Transverse colon (tissue), 4 donors: Measurements from ENCODE around the gene TGFB1I1. TPM values are rescaled to one million over a fixed set of nuclear protein-coding genes. Genes with fewer than 3 reads are reported as not detected.

Source experiments
- DNase-seq: peaks from one replicate; pipeline ENCODE4 v3.0.0-alpha.2; 2019
- H3K27ac ChIP-seq, 4 donors: fragments of 200-600 bp; sonication (generic); 2 replicates each; pipeline ENCODE4 v1.5.1; 2016 to 2018; ENCODE audit warnings: inconsistent platforms in 4 of 4
- H3K27me3 ChIP-seq: fragments of 200-600 bp; sonication (generic); 2 replicates; pipeline ENCODE4 v1.5.1; 2017; ENCODE audit warnings: inconsistent platforms
- H3K36me3 ChIP-seq, 4 donors: fragments of 200-600 bp; sonication (generic); 2 replicates each; pipeline ENCODE4 v1.5.1; 2017 to 2019; ENCODE audit warnings: inconsistent platforms in 4 of 4
- H3K4me1 ChIP-seq, 4 donors: fragments of 200-600 bp; sonication (generic); 2 replicates each; pipeline ENCODE4 v1.5.1; 2017 to 2020; ENCODE audit warnings: inconsistent platforms in 4 of 4
- H3K4me3 ChIP-seq, 4 donors: fragments of 200-600 bp; sonication (generic); 1 replicate in 1 of 4; 2 replicates in 3 of 4; pipeline versions ENCODE4 v1.5.1 to v1.6.1; 2017 to 2019; ENCODE audit warnings: inconsistent platforms in 4 of 4
- H3K9me3 ChIP-seq, 2 donors: fragments of 200-600 bp; sonication (generic); 2 replicates each; pipeline ENCODE4 v1.5.1; 2017 to 2019; ENCODE audit warnings: inconsistent platforms in 2 of 2
- CTCF ChIP-seq, 5 experiments: fragments of 200-600 bp in 3 of 5; fragments of 450-650 bp in 2 of 5; sonication (generic) in 3 of 5; IDR thresholded peaks; 1 replicate in 2 of 5; 2 replicates in 3 of 5; pipeline ENCODE4 v1.5.1; 2016 to 2017; ENCODE audit warnings: antibody characterized with exemption in 5 of 5, inconsistent platforms in 3 of 5, mild to moderate bottlenecking in 2 of 5, moderate library complexity in 1 of 5
- EP300 ChIP-seq: sonication (generic); formaldehyde crosslinking; IDR thresholded peaks from one replicate; pipeline ENCODE4 v1.6.1; 2017; ENCODE audit warnings: antibody characterized with exemption, low read depth
- POLR2A ChIP-seq: fragments of 450-650 bp; IDR thresholded peaks from one replicate; pipeline ENCODE4 v1.6.1; 2016; ENCODE audit warnings: antibody characterized with exemption, mild to moderate bottlenecking, moderate library complexity
- POLR2AphosphoS5 ChIP-seq, 3 donors: sonication (generic); formaldehyde crosslinking; IDR thresholded peaks; one replicate each; pipeline ENCODE4 v1.6.1; 2016; ENCODE audit warnings: antibody characterized with exemption in 3 of 3
- WGBS, 2 donors: methylation state at CpG; one replicate each; pipeline ENCODE4 v1.1.5; 2018; ENCODE audit warnings: low coverage in 1 of 2; 5-methylcytosine and 5-hydroxymethylcytosine counted together
- in situ Hi-C, 4 donors: fragments of 200-750 bp; cut with MboI; loops; one replicate each; pipeline versions ENCODE4 v1.15.0 to v1.15.1; 2017; ENCODE audit warnings: low sequenced_read_pairs in 3 of 4, low pct_ligation_motif_present in 1 of 4, low pct_unique_long_range_greater_than_20kb in 1 of 4
- intact Hi-C: fragments of 100-400 bp; cut with DNase I; formaldehyde crosslinking; loops from one replicate; pipeline ENCODE4 v1.15.1; 2023; ENCODE audit warnings: low total_unique reads
- total RNA-seq, 4 donors: library from RNA; depleted of rRNA; stranded (reverse); fragments of >200 nt; gene quantifications; one replicate each; pipeline ENCODE4 v1.1.0, GENCODE V29; 2016

Gene TGFB1I1
- total RNA-seq, 4 donors from 2014 or later: 43.0 to 102 (median 61.4) TPM

GRCh38 chr16:31473264-31473984 is 1.5 kb downstream of the TGFB1I1 start:
- Histone ChIP-seq H3K27ac (peak overlapping the region; percentile 90 to 98 (median 93)), H3K4me3 (peak overlapping the region in 2 of 4 donors; percentile 58 to 65), H3K4me1 (peaks cover 13 to 60% (median 43%) of the 10 kb centered on the region in 4 donors), H3K27me3 (no peaks in the 10 kb centered on the region), H3K36me3 (no peaks in the 10 kb centered on the region), H3K9me3 (no peaks in the 10 kb centered on the region)
- WGBS, 2 donors: 86% methylated on average over 17 of the region's 17 CpGs; no CpG with 5 or more reads in 1 of the 2 donors
- TF ChIP-seq CTCF (IDR thresholded peaks at IDR 0.05) (no peak), EP300 (no peak), POLR2A (no peak), POLR2AphosphoS5 (IDR thresholded peaks at IDR 0.05) (no peak)
- no peak for DNase-seq
- in situ Hi-C loops (loop anchor here in 2 of 4 donors (25.0 kb wide), 2 partner anchors 414 to 486 kb away; partner anchors contain the start of gene HSD3B7 (in 1 of the 2)), intact Hi-C loops (no loop called here)

- no peaks in the 10 kb centered on the region for H3K36me3 ChIP-seq
- no peaks in the 10 kb centered on the region for H3K9me3 ChIP-seq
- peaks cover 13 to 60% (median 43%) of the 10 kb centered on the region in 4 donors for H3K4me1 ChIP-seq
- intact Hi-C loops (no loop called here), in situ Hi-C loops (loop anchor here in 2 of 4 donors (25.0 kb wide), 2 partner anchors 413 to 487 kb away; partner anchors contain the start of gene HSD3B7 (in 1 of the 2))
- H3K4me3 ChIP-seq: no peak overlapping the region
- no peak for DNase-seq
- no peak for TF ChIP-seq POLR2A
- TF ChIP-seq EP300: no peak
- TF ChIP-seq CTCF (IDR thresholded peaks at IDR 0.05): no peak
- TF ChIP-seq POLR2AphosphoS5 (IDR thresholded peaks at IDR 0.05): no peak
- 56% methylated on average over 12 of the region's 12 CpGs; no CpG with 5 or more reads in 1 of the 2 donors for WGBS, 2 donors
- H3K27ac ChIP-seq: peak overlapping the region in 3 of 4 donors; percentile 3 to 98 (median 95)
- H3K27me3 ChIP-seq: no peaks in the 10 kb centered on the region
Observed at GRCh38 chr16:31474173-31474714, 2.3 kb downstream of the TGFB1I1 start.

- Histone ChIP-seq H3K4me1 (peaks cover 13 to 64% (median 43%) of the 10 kb centered on the region in 4 donors), H3K27me3 (no peaks in the 10 kb centered on the region), H3K9me3 (no peaks in the 10 kb centered on the region), H3K4me3 (no peak overlapping the region), H3K36me3 (no peaks in the 10 kb centered on the region), H3K27ac (peak overlapping the region in 3 of 4 donors; percentile 5 to 93 (median 91))
- WGBS, 2 donors: 83 to 88% methylated on average over 6 to 12 of the region's 12 CpGs
- in situ Hi-C loops (loop anchor here in 2 of 4 donors (25.0 kb wide), 3 partner anchors 88 to 488 kb away; partner anchors contain the start of genes HSD3B7 (in 1 of the 2) and ITGAD (in 1 of the 2)), intact Hi-C loops (no loop called here)
- no peak for DNase-seq
- TF ChIP-seq CTCF (IDR thresholded peaks at IDR 0.05): no peak
- TF ChIP-seq EP300: no peak
- no peak for TF ChIP-seq POLR2AphosphoS5 (IDR thresholded peaks at IDR 0.05)
- TF ChIP-seq POLR2A: no peak
Observed at GRCh38 chr16:31474773-31475738, 3.1 kb downstream of the TGFB1I1 start.
